ENCODE measurements around the gene TBC1D4.

Gene TBC1D4

GRCh38 chr13:75486146-75487062 lies 4.4 kb upstream of the TBC1D4 start:
- no peak for DNase-seq (ENCODE audit: low read depth, low spot score)

- DNase-seq (ENCODE audit: low read depth, low spot score), result no peak
Observed at GRCh38 chr13:75485286-75486062, 3.5 kb upstream of the TBC1D4 start.

- no peak for DNase-seq (ENCODE audit: low read depth, low spot score)
Observed at GRCh38 chr13:75482820-75483079, 781 bp upstream of the TBC1D4 start.

- no peak for DNase-seq (ENCODE audit: low read depth, low spot score)
Observed at GRCh38 chr13:75481176-75482069, 546 bp downstream of the TBC1D4 start.

GRCh38 chr13:75480671-75481175 lies 1.2 kb downstream of the TBC1D4 start:
- no peak for DNase-seq (ENCODE audit: low read depth, low spot score)

- no peak for DNase-seq (ENCODE audit: low read depth, low spot score)
Observed at GRCh38 chr13:75479102-75479740, 2.7 kb downstream of the TBC1D4 start.

GRCh38 chr13:75478659-75479058 lies 3.3 kb downstream of the TBC1D4 start:
- DNase-seq (ENCODE audit: low read depth, low spot score), result no peak

- no peak for DNase-seq (ENCODE audit: low read depth, low spot score)
Observed at GRCh38 chr13:75474956-75475355, 7.0 kb downstream of the TBC1D4 start.

GRCh38 chr13:75473468-75473867 lies 8.5 kb downstream of the TBC1D4 start:
- DNase-seq (ENCODE audit: low read depth, low spot score), result no peak

- no peak for DNase-seq (ENCODE audit: low read depth, low spot score)
Observed at GRCh38 chr13:75470676-75471075, 11.3 kb downstream of the TBC1D4 start.

- no peak for DNase-seq (ENCODE audit: low read depth, low spot score)
Observed at GRCh38 chr13:75469047-75469446, 12.9 kb downstream of the TBC1D4 start.

- DNase-seq (ENCODE audit: low read depth, low spot score), result no peak
Observed at GRCh38 chr13:75468602-75469001, 13.4 kb downstream of the TBC1D4 start.

- DNase-seq (ENCODE audit: low read depth, low spot score), result no peak
Observed at GRCh38 chr13:75468098-75468497, 13.9 kb downstream of the TBC1D4 start.

- DNase-seq (ENCODE audit: low read depth, low spot score), result no peak
Observed at GRCh38 chr13:75467040-75467728, 14.8 kb downstream of the TBC1D4 start.

- DNase-seq (ENCODE audit: low read depth, low spot score), result no peak
Observed at GRCh38 chr13:75465236-75465635, 16.7 kb downstream of the TBC1D4 start.

- no peak for DNase-seq (ENCODE audit: low read depth, low spot score)
Observed at GRCh38 chr13:75461314-75461713, 20.7 kb downstream of the TBC1D4 start.

GRCh38 chr13:75460644-75461043 lies 21.3 kb downstream of the TBC1D4 start:
- DNase-seq (ENCODE audit: low read depth, low spot score), result no peak

GRCh38 chr13:75458696-75459422 lies 23.1 kb downstream of the TBC1D4 start:
- no peak for DNase-seq (ENCODE audit: low read depth, low spot score)

- DNase-seq (ENCODE audit: low read depth, low spot score), result no peak
Observed at GRCh38 chr13:75455962-75456361, 26.0 kb downstream of the TBC1D4 start.

GRCh38 chr13:75454497-75454896 lies 27.5 kb downstream of the TBC1D4 start:
- no peak for DNase-seq (ENCODE audit: low read depth, low spot score)
